Loucy (cell line): ENCODE measurements around the gene CACNA1B.

Experiments
- CTCF ChIP-seq: fragments of 200-600 bp; sonication (generic); conservative IDR thresholded peaks from 2 replicates; pipeline ENCODE4 v1.5.1; 2014; ENCODE audit warnings: mild to moderate bottlenecking, antibody characterized with exemption, low read length
- EZH2phosphoT487 ChIP-seq: fragments of 200-600 bp; IDR thresholded peaks from 2 replicates; pipeline ENCODE4 v1.6.1; 2018; ENCODE audit warnings: antibody characterized with exemption, mild to moderate bottlenecking, moderate library complexity, borderline replicate concordance

- TF ChIP-seq CTCF, result no peak
- TF ChIP-seq EZH2phosphoT487, result no peak
Measured at GRCh38 chr9:138076650-138077009, 199.0 kb downstream of the CACNA1B start.
